Endothelial cell of umbilical vein (primary cell): ENCODE measurements around the gene EPB41L2. TPM values are rescaled to one million over a fixed set of nuclear protein-coding genes. Genes with fewer than 3 reads are reported as not detected.

Experiments
- BruUV-seq: library from RNA; stranded (reverse); fragments of 400-500 nt; replicated peaks from 2 replicates; lab custom pipeline; 2021; lab: Mats Ljungman, UMichigan
- CTCF ChIA-PET: fragments of 300-600, 350-600 bp; sonication (Branson Sonifier 250); formaldehyde crosslinking; loops from one replicate; lab custom pipeline; 2021; ENCODE audit warnings: antibody characterized with exemption, inconsistent platforms; lab: Charles Lee
- POLR2A ChIA-PET: fragments of 300-600, 350-600 bp; sonication (Branson Sonifier 250); formaldehyde crosslinking; loops from one replicate; lab custom pipeline; 2021; ENCODE audit warnings: antibody characterized with exemption, inconsistent platforms; lab: Charles Lee
- DNase-seq: peaks from one replicate; pipeline ENCODE4 v3.0.0-alpha.2; 2011; ENCODE audit warnings: low read depth, low spot score
- FAIRE-seq: peaks from 2 replicates; lab custom pipeline; 2011; peaks lifted over from hg19 to GRCh38; lab: Jason Lieb, UNC
- H2AFZ ChIP-seq: 2 replicates; pipeline ENCODE4 v1.6.0; 2012; ENCODE audit warnings: low read depth, low read length, control low read depth, inconsistent platforms
- H3K27ac ChIP-seq: 2 replicates; pipeline ENCODE4 v1.5.1; 2011; ENCODE audit warnings: low read depth, mild to moderate bottlenecking, control low read depth, low read length, moderate library complexity; ENCODE audit not compliant: insufficient read depth
- H3K27me3 ChIP-seq, 2 experiments: 2 replicates each; pipeline versions ENCODE4 v1.6.0 to v1.6.1; 2011; ENCODE audit warnings: low read length in 2 of 2, mixed read lengths in 1 of 2; ENCODE audit not compliant: control insufficient read depth in 2 of 2, insufficient read depth in 2 of 2
- H3K36me3 ChIP-seq, 2 experiments: 2 replicates in 1 of 2; 3 replicates in 1 of 2; pipeline ENCODE4 v1.5.1; 2011; ENCODE audit warnings: low read length in 2 of 2, mild to moderate bottlenecking in 1 of 2, moderate library complexity in 1 of 2; ENCODE audit not compliant: control insufficient read depth in 2 of 2, insufficient read depth in 2 of 2; ENCODE audit errors: extremely low read depth in 1 of 2
- H3K4me1 ChIP-seq: 3 replicates; pipeline ENCODE4 v1.5.1; 2011; ENCODE audit warnings: mild to moderate bottlenecking, low read length; ENCODE audit not compliant: control insufficient read depth, insufficient read depth; ENCODE audit errors: extremely low read depth
- H3K4me2 ChIP-seq: 2 replicates; pipeline ENCODE4 v1.6.1; 2011; ENCODE audit warnings: low read length, control low read depth, mixed read lengths; ENCODE audit not compliant: insufficient read depth
- H3K4me3 ChIP-seq, 3 experiments: fragments of 200-600 bp in 1 of 3; sonication (generic), shearing (Covaris generic) in 1 of 3; replicated peaks in 1 of 3; 2 replicates each; pipeline ENCODE4 v1.5.1; 2011 to 2016; ENCODE audit warnings: control low read depth in 3 of 3, low read length in 3 of 3, mild to moderate bottlenecking in 2 of 3, inconsistent platforms in 1 of 3, low read depth in 1 of 3, moderate library complexity in 1 of 3; ENCODE audit not compliant: insufficient read depth in 1 of 3
- H3K79me2 ChIP-seq: 2 replicates; pipeline ENCODE4 v1.6.0; 2012; ENCODE audit warnings: low read length, inconsistent platforms; ENCODE audit not compliant: control insufficient read depth, insufficient read depth
- H3K9ac ChIP-seq: replicated peaks from 2 replicates; pipeline ENCODE3; 2011; ENCODE audit warnings: low read length, control low read depth; ENCODE audit not compliant: insufficient read depth; ENCODE audit errors: extremely low read depth
- H3K9me1 ChIP-seq: replicated peaks from 3 replicates; pipeline ENCODE4 v1.6.0; 2011; ENCODE audit warnings: mild to moderate bottlenecking, low read length; ENCODE audit not compliant: control insufficient read depth, insufficient read depth; ENCODE audit errors: extremely low read depth
- H3K9me3 ChIP-seq: replicated peaks from 2 replicates; pipeline ENCODE4 v1.5.1; 2012; ENCODE audit warnings: low read length, inconsistent platforms; ENCODE audit not compliant: control insufficient read depth, insufficient read depth
- H4K20me1 ChIP-seq: replicated peaks from 2 replicates; pipeline ENCODE3; 2011; ENCODE audit warnings: mild to moderate bottlenecking, low read length; ENCODE audit not compliant: control insufficient read depth, insufficient read depth; ENCODE audit errors: extremely low read depth
- EZH2 ChIP-seq: IDR thresholded peaks from 2 replicates; pipeline ENCODE4 v1.6.1; 2012; ENCODE audit warnings: borderline replicate concordance, low read depth, mild to moderate bottlenecking, moderate library complexity, low read length, inconsistent platforms; ENCODE audit not compliant: severe bottlenecking
- FOS ChIP-seq: IDR thresholded peaks from 2 replicates; pipeline ENCODE4 v1.6.1; 2011; ENCODE audit warnings: mild to moderate bottlenecking, low read length, moderate library complexity, borderline replicate concordance; ENCODE audit not compliant: insufficient read depth
- GATA2 ChIP-seq: IDR thresholded peaks from 2 replicates; pipeline ENCODE4 v1.7.0; 2011; ENCODE audit warnings: low read depth, mild to moderate bottlenecking, moderate library complexity, mixed read lengths, low read length; ENCODE audit not compliant: insufficient read length, insufficient read depth
- JUN ChIP-seq: IDR thresholded peaks from 2 replicates; pipeline ENCODE4 v1.6.1; 2011; ENCODE audit warnings: borderline replicate concordance, low read depth; ENCODE audit not compliant: insufficient read length, insufficient read depth
- MYC ChIP-seq: IDR thresholded peaks from one replicate; pipeline ENCODE4 v1.6.1; 2011; ENCODE audit warnings: mild to moderate bottlenecking, low read depth, low read length
- POLR2A ChIP-seq: IDR thresholded peaks from 2 replicates; pipeline ENCODE4 v1.6.1; 2012; ENCODE audit warnings: low read depth, mild to moderate bottlenecking, control low read depth, low read length
- POLR2AphosphoS5 ChIP-seq: IDR thresholded peaks from 2 replicates; pipeline ENCODE4 v1.6.1; 2012; ENCODE audit warnings: low read depth, mild to moderate bottlenecking, control low read depth, low read length, moderate library complexity; ENCODE audit not compliant: insufficient read depth
- dilution Hi-C: fragments of 300-500 bp; cut with MboI; formaldehyde crosslinking; loops from one replicate; pipeline ENCODE4 v1.15.0; 2019; ENCODE audit warnings: low sequenced_read_pairs; ENCODE audit not compliant: extremely low pct_ligation_motif_present
- intact Hi-C: fragments of 100-400 bp; cut with micrococcal nuclease; formaldehyde crosslinking; loops from one replicate; pipeline ENCODE4 v1.10.0; 2022
- polyA plus RNA-seq, 4 experiments: library from polyadenylated mRNA; depleted of rRNA in 3 of 4; stranded (reverse) in 3 of 4; unstranded in 1 of 4; fragments of >200 nt; gene quantifications; 2 replicates each; pipeline versions ENCODE4 v1.2.1 to v1.2.3, GENCODE V29; 2011 to 2012; ENCODE audit warnings: missing spikeins in 1 of 4
- total RNA-seq: library from RNA; stranded (reverse); gene quantifications from 2 replicates; pipeline ENCODE4 v1.2.3, GENCODE V29; 2021
- TF ChIP-seq, protein P1 (sequence below): IDR thresholded peaks from 2 replicates; pipeline ENCODE4 v1.6.1; 2011; ENCODE audit not compliant: insufficient read depth, insufficient read length
- TF ChIP-seq, protein P2 (sequence below), 2 donors: IDR thresholded peaks; 1 replicate in 1 of 2; 2 replicates in 1 of 2; pipeline ENCODE4 v1.5.1; 2011; ENCODE audit warnings: low read length in 2 of 2, mild to moderate bottlenecking in 2 of 2, moderate library complexity in 2 of 2, control low read depth in 1 of 2, inconsistent platforms in 1 of 2, low read depth in 1 of 2; ENCODE audit not compliant: insufficient read depth in 1 of 2; ENCODE audit errors: extremely low read depth in 1 of 2

EPB41L2 gene
- total and polyA plus RNA-seq, 2 donors (not counting 3 experiments of a cell fraction or from before 2014, with no cell fraction given): 26.5 to 87.7 TPM

DNA sequence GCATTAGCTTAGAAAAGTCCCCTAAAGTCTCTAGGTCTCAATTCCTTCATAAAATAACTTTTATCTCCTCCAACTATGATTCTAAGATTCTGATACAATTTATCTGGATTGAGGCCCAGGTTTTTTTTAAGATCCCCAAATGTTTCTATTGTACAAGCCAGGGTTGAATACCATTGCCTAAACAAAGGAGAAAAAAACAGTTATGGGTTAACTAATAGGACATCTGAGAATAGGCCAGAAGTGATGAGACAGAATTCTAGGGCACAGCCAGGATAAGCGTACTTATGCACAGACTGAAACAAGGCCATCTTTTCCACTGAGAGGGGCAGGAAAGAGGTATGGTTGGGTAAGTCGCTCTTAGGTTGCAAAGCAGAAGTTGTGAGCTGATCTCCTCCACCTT, 26.4 kb downstream of the EPB41L2 start:
- TF ChIP-seq EZH2 (no peak), JUN (no peak), POLR2A (no peak), POLR2AphosphoS5 (no peak), MYC (no peak), GATA2 (no peak), FOS (no peak)
- TF ChIP-seq, protein P1, sequence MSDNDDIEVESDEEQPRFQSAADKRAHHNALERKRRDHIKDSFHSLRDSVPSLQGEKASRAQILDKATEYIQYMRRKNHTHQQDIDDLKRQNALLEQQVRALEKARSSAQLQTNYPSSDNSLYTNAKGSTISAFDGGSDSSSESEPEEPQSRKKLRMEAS: no peak
- TF ChIP-seq, protein P2, sequence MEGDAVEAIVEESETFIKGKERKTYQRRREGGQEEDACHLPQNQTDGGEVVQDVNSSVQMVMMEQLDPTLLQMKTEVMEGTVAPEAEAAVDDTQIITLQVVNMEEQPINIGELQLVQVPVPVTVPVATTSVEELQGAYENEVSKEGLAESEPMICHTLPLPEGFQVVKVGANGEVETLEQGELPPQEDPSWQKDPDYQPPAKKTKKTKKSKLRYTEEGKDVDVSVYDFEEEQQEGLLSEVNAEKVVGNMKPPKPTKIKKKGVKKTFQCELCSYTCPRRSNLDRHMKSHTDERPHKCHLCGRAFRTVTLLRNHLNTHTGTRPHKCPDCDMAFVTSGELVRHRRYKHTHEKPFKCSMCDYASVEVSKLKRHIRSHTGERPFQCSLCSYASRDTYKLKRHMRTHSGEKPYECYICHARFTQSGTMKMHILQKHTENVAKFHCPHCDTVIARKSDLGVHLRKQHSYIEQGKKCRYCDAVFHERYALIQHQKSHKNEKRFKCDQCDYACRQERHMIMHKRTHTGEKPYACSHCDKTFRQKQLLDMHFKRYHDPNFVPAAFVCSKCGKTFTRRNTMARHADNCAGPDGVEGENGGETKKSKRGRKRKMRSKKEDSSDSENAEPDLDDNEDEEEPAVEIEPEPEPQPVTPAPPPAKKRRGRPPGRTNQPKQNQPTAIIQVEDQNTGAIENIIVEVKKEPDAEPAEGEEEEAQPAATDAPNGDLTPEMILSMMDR (IDR thresholded peaks at IDR 0.05; ENCODE audit: extremely low read depth in 1 of 2, insufficient read depth in 1 of 2, low read depth in 1 of 2, low read length in 2 of 2): no peak
- ChIA-PET POLR2A (no interaction called here), CTCF (interaction anchor here (1.0 to 1.3 kb wide), 3 partner anchors 13 to 80 kb away, joined by 3 to 4 read pairs (median 4); no protein-coding TSS in a partner anchor)
- Histone ChIP-seq H3K9ac (no peak overlapping the region), H3K4me1 (peaks cover 4% of the 10 kb centered on the region), H3K4me3 (no peak overlapping the region), H3K9me1 (no peaks in the 10 kb centered on the region), H3K36me3 (no peaks in the 10 kb centered on the region), H3K27ac (no peak overlapping the region), H3K79me2 (peaks cover 85% of the 10 kb centered on the region), H3K9me3 (no peaks in the 10 kb centered on the region), H2AFZ (no peak overlapping the region), H4K20me1 (no peaks in the 10 kb centered on the region), H3K27me3 (no peaks in the 10 kb centered on the region), H3K4me2 (no peak overlapping the region)
- no peak for FAIRE-seq
- intact Hi-C loops: no loop called here
- DNase-seq: no peak
- dilution Hi-C loops: no loop called here
- BruUV-seq: no TSS peak
